NCI-H187 (cell line): ENCODE data around the gene PTPRD.

Experiments
- DNase-seq, 2 experiments: peaks; one replicate each; lab custom pipeline; 2025; lab: John Stamatoyannopoulos, UW

The PTPRD gene

GRCh38 chr9:8778356-8778755 lies 1834.4 kb downstream of the PTPRD start:
- no peak for DNase-seq

DNA sequence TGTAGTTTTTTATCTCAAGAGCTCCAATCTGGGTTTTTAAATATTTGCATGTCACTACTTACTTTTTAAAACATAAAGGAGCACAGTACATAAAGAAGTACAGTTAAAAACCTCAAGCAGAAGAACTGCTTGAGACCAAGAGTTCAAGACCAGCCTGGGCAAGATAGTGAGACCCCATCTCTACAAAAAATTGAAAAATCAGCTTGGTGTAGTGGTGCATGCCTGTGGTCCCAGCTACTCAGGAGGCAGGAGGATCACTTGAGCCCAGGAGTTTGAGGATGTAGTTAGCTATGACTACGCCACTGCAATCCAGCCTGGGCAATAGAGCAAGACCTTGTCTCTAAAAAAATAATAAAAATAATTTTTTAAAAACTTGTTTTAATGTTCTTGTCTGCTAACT lies 1840.5 kb downstream of the PTPRD start:
- no peak for DNase-seq

DNA sequence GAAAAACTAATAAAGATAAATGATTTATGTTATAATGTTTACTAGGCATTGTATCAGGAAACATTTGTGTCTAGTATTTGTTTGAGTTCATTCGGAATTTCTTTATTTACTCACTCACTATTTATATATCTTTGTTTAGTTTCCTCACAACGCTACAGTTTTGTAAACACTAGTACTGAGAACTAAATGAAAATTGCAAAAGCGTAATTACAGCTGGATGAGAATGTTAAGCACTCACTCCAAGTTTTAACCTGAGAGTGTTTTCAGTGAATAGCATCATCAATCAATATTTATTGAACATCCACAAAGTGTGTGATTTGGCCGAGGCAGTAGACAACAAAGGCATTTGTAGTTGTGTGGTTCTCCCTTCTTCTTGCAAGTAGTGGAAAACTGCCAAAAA lies 1843.6 kb downstream of the PTPRD start:
- DNase-seq = no peak

DNA sequence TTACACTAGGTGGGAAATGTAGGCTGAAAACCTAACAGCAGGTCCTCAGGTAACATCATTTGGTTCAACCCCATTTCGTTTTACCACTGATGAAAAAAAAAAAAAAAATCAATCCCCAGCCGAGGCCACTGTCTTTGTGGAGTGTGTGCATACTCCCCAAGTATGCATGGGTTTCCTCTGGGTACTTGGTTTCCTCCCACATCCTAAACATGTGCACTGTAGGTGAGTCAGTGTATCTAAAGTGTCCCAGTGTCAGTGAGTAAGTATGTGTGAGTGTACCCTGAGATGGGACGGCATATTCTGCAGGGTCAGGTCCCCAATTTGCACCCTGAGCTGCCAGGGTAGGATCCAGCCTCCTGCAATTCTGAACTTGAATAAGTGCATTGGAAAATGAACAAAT lies 1846.7 kb downstream of the PTPRD start:
- DNase-seq = no peak

DNA sequence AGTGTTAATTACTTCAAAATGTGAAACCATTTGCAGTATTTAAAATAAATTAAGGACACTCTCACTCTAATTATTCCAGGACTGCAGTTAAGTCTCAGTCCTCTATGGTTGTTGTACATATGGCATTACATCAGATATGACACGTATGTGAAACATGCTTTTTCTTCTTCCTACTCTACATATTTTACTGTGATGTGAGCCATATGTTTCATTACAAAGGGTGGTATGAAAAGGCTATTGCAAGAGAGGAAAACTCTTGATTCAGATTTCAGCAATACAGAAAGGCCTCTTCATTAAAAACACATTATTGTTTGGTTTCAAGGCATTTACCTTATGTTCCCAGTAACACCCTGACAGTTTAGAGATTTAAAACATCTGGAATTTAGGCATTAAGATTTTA lies 1848.8 kb downstream of the PTPRD start:
- no peak for DNase-seq

DNA sequence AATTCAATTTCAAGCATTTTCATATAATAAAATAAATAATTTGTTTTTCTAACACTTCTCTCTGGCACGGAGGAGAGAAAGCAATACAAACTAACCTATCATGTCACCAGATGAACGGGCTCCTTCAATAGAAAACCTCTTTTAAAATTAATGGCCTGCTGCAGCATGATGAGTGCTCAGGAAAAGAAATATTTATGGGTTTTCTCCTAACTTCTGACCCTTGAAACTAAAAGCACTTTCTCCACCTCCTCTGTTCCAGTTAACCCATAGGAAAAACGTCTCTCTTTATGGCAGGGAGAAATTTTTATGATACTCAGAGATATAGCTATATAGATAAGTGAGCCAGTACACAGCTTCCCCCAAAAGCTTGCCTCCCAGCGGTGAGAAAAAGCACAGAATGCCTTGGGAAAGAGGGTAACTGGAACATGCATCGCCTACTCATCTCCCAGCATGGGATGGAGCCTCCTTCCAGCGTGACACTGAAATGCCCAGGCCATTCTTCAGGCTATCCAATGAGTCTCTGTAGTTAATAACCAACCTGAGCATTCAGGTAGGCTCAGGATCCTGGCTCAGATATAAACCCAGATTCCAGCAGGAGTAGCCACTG lies 1850.2 kb downstream of the PTPRD start:
- no peak for DNase-seq

GRCh38 chr9:8760000-8760767 lies 1852.6 kb downstream of the PTPRD start:
- DNase-seq = no peak

GRCh38 chr9:8757881-8758280 lies 1854.9 kb downstream of the PTPRD start:
- no peak for DNase-seq

GRCh38 chr9:8754751-8755150 lies 1858.1 kb downstream of the PTPRD start:
- DNase-seq = no peak

DNA sequence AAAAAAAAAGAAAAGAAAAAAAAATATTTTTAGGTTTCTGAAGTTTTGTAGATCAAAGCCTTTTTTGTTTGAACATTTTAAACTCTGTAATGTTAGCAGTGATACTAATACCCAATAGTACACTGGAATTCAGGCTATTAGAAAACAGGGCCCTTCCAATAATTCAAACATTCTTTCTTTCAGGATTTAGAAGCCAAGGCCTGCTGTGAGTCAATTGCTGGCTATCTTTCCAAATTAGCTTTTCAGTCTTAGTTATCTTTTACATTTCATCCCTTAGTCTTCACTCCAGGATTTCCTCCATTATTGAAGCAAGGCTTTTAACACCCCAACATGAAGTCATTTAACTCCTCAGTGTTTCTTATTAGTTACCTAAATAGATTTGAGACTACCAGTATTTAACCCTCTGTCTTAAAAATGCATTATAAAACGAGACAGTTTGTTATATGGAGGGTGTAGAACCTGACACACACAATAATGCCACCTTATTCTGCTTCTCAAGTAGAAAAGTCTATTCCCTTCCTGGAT lies 1861.3 kb downstream of the PTPRD start:
- DNase-seq = no peak

DNA sequence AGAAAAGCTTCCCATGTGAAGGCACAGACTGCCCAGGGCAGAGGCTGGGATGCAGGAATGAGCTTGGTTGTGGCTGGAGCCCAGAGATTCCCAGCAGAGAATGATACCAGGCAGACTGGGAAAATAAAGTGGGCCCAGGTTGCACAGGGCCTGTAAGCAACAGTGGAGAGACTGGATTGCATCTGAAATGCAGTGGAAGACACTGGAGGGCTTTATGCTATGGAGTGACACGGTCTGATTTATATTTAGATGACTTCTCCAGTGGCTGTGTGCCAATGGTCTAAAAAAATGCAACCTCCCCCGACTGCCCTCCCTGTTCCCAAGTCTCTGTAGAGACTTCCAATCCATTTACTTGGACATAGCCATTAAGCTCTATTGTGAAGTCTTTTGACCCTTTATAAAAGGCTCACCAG lies 1862.2 kb downstream of the PTPRD start:
- DNase-seq = no peak

- DNase-seq = no peak
Observed at GRCh38 chr9:8745347-8745746, 1867.5 kb downstream of the PTPRD start.

DNA sequence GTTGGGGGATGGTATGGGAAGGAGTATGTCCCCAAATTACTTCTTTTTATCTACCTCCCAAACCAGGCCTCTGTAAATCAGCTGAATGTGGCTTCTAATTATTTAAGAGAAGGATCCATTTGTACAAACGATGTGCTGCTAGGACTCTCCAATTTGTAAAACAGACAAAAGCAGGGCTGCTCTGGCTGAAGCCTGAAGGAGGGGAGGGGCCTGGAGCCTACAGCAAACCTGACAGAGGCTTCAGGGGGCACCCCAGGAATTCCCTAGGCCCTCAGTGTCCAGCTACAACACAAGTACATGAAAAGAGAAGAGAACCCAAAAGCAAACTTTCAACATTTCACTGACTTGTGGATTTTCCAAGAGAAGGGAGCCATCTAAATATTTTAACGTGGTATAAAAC lies 1873.9 kb downstream of the PTPRD start:
- DNase-seq = no peak

DNA sequence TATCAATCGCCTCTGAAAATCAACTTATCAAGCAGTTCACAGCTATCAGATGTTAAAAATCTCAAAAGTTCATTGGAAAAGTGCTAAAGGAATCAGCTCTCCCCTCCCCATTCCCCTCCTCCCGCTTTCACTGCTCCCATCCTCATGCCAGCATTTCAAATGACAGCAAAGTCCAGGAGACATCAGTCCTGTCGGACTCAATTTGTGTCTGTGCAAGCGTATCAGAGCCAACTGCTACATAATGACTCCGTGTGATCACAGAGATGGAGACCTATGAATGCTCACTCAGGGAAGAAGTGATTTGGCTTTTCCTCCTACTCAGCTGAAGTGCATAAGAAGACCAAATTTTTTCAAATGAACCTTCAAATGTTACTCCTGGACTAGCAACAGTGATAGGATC lies 1876.0 kb downstream of the PTPRD start:
- no peak for DNase-seq

GRCh38 chr9:8734760-8735159 lies 1878.0 kb downstream of the PTPRD start:
- DNase-seq = no peak

- DNase-seq = no peak
Observed at GRCh38 chr9:8733131-8733954, 1879.5 kb downstream of the PTPRD start.

DNA sequence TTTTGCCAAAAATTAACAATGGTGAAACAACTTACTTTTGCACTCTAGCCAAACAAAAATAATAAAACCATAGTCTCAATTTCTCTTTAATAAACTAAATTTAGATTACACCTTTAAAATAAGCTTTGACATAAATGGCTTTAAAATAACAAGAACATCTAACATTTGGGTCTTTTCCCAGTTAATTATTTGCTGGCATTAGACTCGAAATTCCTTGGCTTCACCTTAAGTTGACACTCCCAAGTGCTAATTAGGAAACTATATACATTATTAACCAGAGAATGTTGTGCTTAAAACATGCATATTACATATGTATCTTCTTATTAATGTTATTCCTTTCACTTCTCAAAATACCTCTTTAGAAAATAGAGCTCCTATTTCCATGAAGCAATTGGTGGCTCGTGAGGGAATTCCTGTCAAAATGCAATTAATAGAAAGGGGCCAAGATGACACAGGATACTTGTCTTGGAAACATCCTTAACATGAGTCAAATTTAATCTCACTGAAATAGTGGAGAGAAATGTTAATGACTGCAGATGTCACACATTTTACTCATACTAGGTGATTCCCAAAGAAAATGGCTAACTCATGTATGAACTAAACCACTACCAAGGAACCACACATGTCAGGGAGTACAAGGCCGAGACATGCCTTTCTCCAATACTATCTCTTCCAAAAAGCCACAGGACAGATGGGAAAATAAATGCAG lies 1880.3 kb downstream of the PTPRD start:
- DNase-seq = no peak

DNA sequence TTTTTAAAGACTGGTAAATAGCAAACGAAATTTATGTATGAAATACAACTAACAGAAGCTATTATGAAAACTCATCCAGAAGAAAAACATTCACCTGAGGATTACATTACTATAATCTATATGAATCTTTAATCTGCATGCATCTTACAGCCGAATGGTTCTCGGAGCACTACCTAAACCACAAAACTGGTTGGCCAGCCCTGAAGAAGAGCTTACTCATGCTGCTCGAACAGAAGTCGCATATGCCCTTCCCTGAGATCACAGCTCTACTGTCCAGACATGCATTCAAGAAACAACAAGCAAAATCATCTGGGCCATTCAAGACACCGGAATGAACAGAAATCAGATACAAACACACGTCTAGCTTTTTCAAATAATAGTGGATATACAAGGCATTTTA lies 1882.2 kb downstream of the PTPRD start:
- no peak for DNase-seq

DNA sequence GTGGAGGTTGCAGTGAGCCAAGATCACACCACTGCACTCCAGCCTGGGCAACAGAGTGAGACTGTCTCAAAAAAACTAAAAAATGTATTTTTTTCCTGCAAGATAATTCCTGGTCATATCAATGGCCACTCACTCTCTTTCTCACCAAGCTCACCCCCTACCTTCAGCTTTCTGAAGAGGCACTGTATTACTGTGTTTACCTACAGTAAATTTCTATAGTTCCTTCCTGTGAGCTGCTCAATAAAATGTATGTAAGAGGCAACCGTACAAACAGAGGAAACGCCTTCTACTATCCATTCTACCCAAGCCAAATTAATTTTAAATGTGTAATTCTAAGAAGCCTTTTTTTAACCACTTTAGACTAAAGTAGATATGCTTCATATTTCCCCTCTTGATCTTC lies 1883.9 kb downstream of the PTPRD start:
- DNase-seq = no peak

GRCh38 chr9:8727191-8727590 lies 1885.6 kb downstream of the PTPRD start:
- DNase-seq = no peak

DNA sequence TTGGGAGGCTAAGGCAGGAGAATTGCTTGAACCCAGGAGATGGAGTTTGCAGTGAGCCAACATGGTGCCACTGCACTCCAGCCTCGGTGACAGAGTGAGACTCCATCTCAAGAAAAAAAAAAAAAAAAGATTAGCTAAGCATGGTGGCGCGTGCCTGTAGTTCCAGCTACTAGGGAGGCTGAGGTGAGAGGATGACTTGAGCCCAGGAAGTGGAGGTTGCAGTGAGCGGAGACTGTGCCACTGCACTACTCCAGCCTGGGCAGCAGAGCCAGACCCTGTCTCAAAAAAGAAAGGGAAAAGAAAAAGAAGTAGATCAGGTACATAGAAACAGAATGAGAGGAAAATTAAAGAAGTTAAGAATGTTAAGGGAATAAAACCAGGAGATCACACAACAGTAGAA lies 1886.1 kb downstream of the PTPRD start:
- DNase-seq = no peak

DNA sequence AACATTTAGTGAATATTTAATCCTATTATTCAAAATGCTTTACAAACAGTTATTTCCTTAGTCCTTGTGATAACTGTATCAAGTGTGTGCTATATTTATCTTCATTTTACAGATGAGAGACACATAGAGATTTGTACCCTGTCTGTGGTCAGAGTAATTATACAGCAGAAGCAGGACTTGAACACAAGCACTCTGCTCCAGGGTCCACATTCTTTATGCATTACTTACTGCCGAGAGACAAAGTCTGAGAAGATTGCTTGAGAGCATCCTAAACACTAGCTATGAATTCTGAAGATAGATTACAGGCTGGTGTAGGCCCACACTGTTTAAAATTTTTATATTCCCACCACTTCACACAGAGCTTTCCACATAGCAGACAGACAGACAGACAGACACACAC lies 1887.2 kb downstream of the PTPRD start:
- no peak for DNase-seq
